Neural progenitor cell (in vitro differentiated cells): ENCODE measurements around the gene HIGD2A.

Source experiments
- EZH2 ChIP-seq: fragments of 200-600 bp; sonication (generic); IDR thresholded peaks from 2 replicates; pipeline ENCODE4 v1.6.1; 2017; ENCODE audit warnings: antibody characterized with exemption, mild to moderate bottlenecking, moderate library complexity
- EZH2phosphoT487 ChIP-seq: fragments of 200-600 bp; sonication (generic); IDR thresholded peaks from 2 replicates; pipeline ENCODE4 v1.6.1; 2017; ENCODE audit warnings: antibody characterized with exemption
- TF ChIP-seq, protein P1 (sequence below): fragments of 200-600 bp; sonication (generic); IDR thresholded peaks from 2 replicates; pipeline ENCODE4 v1.5.1; 2017; ENCODE audit warnings: antibody characterized with exemption, mild to moderate bottlenecking

GRCh38 chr5:176396330-176396729 lies 7.8 kb downstream of the HIGD2A start:
- TF ChIP-seq, protein P1, sequence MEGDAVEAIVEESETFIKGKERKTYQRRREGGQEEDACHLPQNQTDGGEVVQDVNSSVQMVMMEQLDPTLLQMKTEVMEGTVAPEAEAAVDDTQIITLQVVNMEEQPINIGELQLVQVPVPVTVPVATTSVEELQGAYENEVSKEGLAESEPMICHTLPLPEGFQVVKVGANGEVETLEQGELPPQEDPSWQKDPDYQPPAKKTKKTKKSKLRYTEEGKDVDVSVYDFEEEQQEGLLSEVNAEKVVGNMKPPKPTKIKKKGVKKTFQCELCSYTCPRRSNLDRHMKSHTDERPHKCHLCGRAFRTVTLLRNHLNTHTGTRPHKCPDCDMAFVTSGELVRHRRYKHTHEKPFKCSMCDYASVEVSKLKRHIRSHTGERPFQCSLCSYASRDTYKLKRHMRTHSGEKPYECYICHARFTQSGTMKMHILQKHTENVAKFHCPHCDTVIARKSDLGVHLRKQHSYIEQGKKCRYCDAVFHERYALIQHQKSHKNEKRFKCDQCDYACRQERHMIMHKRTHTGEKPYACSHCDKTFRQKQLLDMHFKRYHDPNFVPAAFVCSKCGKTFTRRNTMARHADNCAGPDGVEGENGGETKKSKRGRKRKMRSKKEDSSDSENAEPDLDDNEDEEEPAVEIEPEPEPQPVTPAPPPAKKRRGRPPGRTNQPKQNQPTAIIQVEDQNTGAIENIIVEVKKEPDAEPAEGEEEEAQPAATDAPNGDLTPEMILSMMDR: no peak
- no peak for TF ChIP-seq EZH2
- TF ChIP-seq EZH2phosphoT487: no peak
